ENCODE results near the gene PHF2. TPM values are rescaled to one million over a fixed set of nuclear protein-coding genes. Genes with fewer than 3 reads are reported as not detected.
A peak's percentile ranks its signal among the peaks of the same experiment; 100 is the strongest.

PHF2 gene
- total RNA-seq, 1 experiment from 2014 or later = 10.6 TPM

GRCh38 chr9:93557366-93558137 lies 18.8 kb upstream of the PHF2 start:
- no peak for DNase-seq
- Histone ChIP-seq H3K4me3 (ENCODE audit: insufficient read depth, low read depth, low read length) (no peak overlapping the region), H3K36me3 (replicated peaks; ENCODE audit: control insufficient read depth, insufficient read depth, low read length) (peaks cover 24% of the 10 kb centered on the region), H3K27me3 (ENCODE audit: control insufficient read depth, insufficient read depth, low read length) (no peaks in the 10 kb centered on the region)

- Histone ChIP-seq H3K36me3 (replicated peaks; ENCODE audit: control insufficient read depth, insufficient read depth, low read length) (peaks cover 25% of the 10 kb centered on the region), H3K4me3 (ENCODE audit: insufficient read depth, low read depth, low read length) (no peak overlapping the region), H3K27me3 (ENCODE audit: control insufficient read depth, insufficient read depth, low read length) (no peaks in the 10 kb centered on the region)
- peak; percentile 23 for DNase-seq
Measured at GRCh38 chr9:93558503-93558902, 17.9 kb upstream of the PHF2 start.

- DNase-seq = peak; percentile 33
- Histone ChIP-seq H3K36me3 (replicated peaks; ENCODE audit: control insufficient read depth, insufficient read depth, low read length) (peaks cover 27% of the 10 kb centered on the region), H3K27me3 (ENCODE audit: control insufficient read depth, insufficient read depth, low read length) (no peaks in the 10 kb centered on the region), H3K4me3 (ENCODE audit: insufficient read depth, low read depth, low read length) (no peak overlapping the region)
Measured at GRCh38 chr9:93560991-93561390, 15.4 kb upstream of the PHF2 start.

- H3K4me3 ChIP-seq (ENCODE audit: insufficient read depth, low read depth, low read length) = no peak overlapping the region
- H3K36me3 ChIP-seq (replicated peaks; ENCODE audit: control insufficient read depth, insufficient read depth, low read length) = peaks cover 27% of the 10 kb centered on the region
- H3K27me3 ChIP-seq (ENCODE audit: control insufficient read depth, insufficient read depth, low read length) = no peaks in the 10 kb centered on the region
Measured at GRCh38 chr9:93562157-93562556, 14.2 kb upstream of the PHF2 start.

GRCh38 chr9:93565089-93565488 lies 11.3 kb upstream of the PHF2 start:
- Histone ChIP-seq H3K4me3 (ENCODE audit: insufficient read depth, low read depth, low read length) (no peak overlapping the region), H3K27me3 (ENCODE audit: control insufficient read depth, insufficient read depth, low read length) (no peaks in the 10 kb centered on the region), H3K36me3 (replicated peaks; ENCODE audit: control insufficient read depth, insufficient read depth, low read length) (peaks cover 12% of the 10 kb centered on the region)
- DNase-seq = no peak

More at GRCh38 chr9:93562157-93562556, 14.2 kb upstream of the PHF2 start:
- no peak for DNase-seq

GRCh38 chr9:93566408-93567270 lies 9.7 kb upstream of the PHF2 start:
- peak; percentile 99 for DNase-seq
- H3K27me3 ChIP-seq (ENCODE audit: control insufficient read depth, insufficient read depth, low read length) = no peaks in the 10 kb centered on the region
- peaks cover 12% of the 10 kb centered on the region for H3K36me3 ChIP-seq (replicated peaks; ENCODE audit: control insufficient read depth, insufficient read depth, low read length)
- peak overlapping the region; percentile 67 for H3K4me3 ChIP-seq (ENCODE audit: insufficient read depth, low read depth, low read length)

GRCh38 chr9:93567271-93567959 lies 9.0 kb upstream of the PHF2 start:
- DNase-seq = peak; percentile 58
- Histone ChIP-seq H3K36me3 (replicated peaks; ENCODE audit: control insufficient read depth, insufficient read depth, low read length) (peaks cover 6% of the 10 kb centered on the region), H3K27me3 (ENCODE audit: control insufficient read depth, insufficient read depth, low read length) (no peaks in the 10 kb centered on the region), H3K4me3 (ENCODE audit: insufficient read depth, low read depth, low read length) (peak overlapping the region; percentile 67)

GRCh38 chr9:93568169-93568568 lies 8.2 kb upstream of the PHF2 start:
- no peak for DNase-seq

GRCh38 chr9:93569621-93570174 lies 6.7 kb upstream of the PHF2 start:
- DNase-seq = no peak
- no peak overlapping the region for H3K4me3 ChIP-seq (ENCODE audit: insufficient read depth, low read depth, low read length)
- no peaks in the 10 kb centered on the region for H3K36me3 ChIP-seq (replicated peaks; ENCODE audit: control insufficient read depth, insufficient read depth, low read length)
- H3K27me3 ChIP-seq (ENCODE audit: control insufficient read depth, insufficient read depth, low read length) = no peaks in the 10 kb centered on the region

More at GRCh38 chr9:93568169-93568568, 8.2 kb upstream of the PHF2 start:
- Histone ChIP-seq H3K27me3 (ENCODE audit: control insufficient read depth, insufficient read depth, low read length) (no peaks in the 10 kb centered on the region), H3K4me3 (ENCODE audit: insufficient read depth, low read depth, low read length) (no peak overlapping the region), H3K36me3 (replicated peaks; ENCODE audit: control insufficient read depth, insufficient read depth, low read length) (peaks cover 4% of the 10 kb centered on the region)

- H3K4me3 ChIP-seq (ENCODE audit: insufficient read depth, low read depth, low read length) = no peak overlapping the region
- no peak for DNase-seq
- no peaks in the 10 kb centered on the region for H3K27me3 ChIP-seq (ENCODE audit: control insufficient read depth, insufficient read depth, low read length)
- H3K36me3 ChIP-seq (replicated peaks; ENCODE audit: control insufficient read depth, insufficient read depth, low read length) = no peaks in the 10 kb centered on the region
Measured at GRCh38 chr9:93572221-93572620, 4.2 kb upstream of the PHF2 start.

- Histone ChIP-seq H3K27me3 (ENCODE audit: control insufficient read depth, insufficient read depth, low read length) (peaks cover 1% of the 10 kb centered on the region; the same call in 1 of the 2 replicates), H3K36me3 (replicated peaks; ENCODE audit: control insufficient read depth, insufficient read depth, low read length) (no peaks in the 10 kb centered on the region), H3K4me3 (ENCODE audit: insufficient read depth, low read depth, low read length) (no peak overlapping the region)
- DNase-seq = no peak
Measured at GRCh38 chr9:93572636-93573515, 3.5 kb upstream of the PHF2 start.

GRCh38 chr9:93573516-93573828 lies 2.9 kb upstream of the PHF2 start:
- peaks cover 1% of the 10 kb centered on the region; the same call in 1 of the 2 replicates for H3K27me3 ChIP-seq (ENCODE audit: control insufficient read depth, insufficient read depth, low read length)
- DNase-seq = no peak
- H3K4me3 ChIP-seq (ENCODE audit: insufficient read depth, low read depth, low read length) = no peak overlapping the region
- H3K36me3 ChIP-seq (replicated peaks; ENCODE audit: control insufficient read depth, insufficient read depth, low read length) = no peaks in the 10 kb centered on the region

- DNase-seq = no peak
- Histone ChIP-seq H3K27me3 (ENCODE audit: control insufficient read depth, insufficient read depth, low read length) (peaks cover 1% of the 10 kb centered on the region; the same call in 1 of the 2 replicates), H3K36me3 (replicated peaks; ENCODE audit: control insufficient read depth, insufficient read depth, low read length) (no peaks in the 10 kb centered on the region), H3K4me3 (ENCODE audit: insufficient read depth, low read depth, low read length) (no peak overlapping the region)
Measured at GRCh38 chr9:93574091-93574899, 2.1 kb upstream of the PHF2 start.

All from H7 (cell line).